C1 segment of cervical spinal cord (tissue), 14 donors: ENCODE measurements around the gene NCKAP5L.
A peak's percentile ranks its signal among the peaks of the same experiment; 100 is the strongest.
"Not testable (repeated sequence)": the region's sequence is repeated elsewhere in the genome, so short reads cannot be mapped to it uniquely, and the experiment has no call there.

ENCODE experiments used
- DNase-seq, 14 donors: peaks; one replicate each; lab custom pipeline; 2025; lab: John Stamatoyannopoulos, UW

Gene NCKAP5L

DNA sequence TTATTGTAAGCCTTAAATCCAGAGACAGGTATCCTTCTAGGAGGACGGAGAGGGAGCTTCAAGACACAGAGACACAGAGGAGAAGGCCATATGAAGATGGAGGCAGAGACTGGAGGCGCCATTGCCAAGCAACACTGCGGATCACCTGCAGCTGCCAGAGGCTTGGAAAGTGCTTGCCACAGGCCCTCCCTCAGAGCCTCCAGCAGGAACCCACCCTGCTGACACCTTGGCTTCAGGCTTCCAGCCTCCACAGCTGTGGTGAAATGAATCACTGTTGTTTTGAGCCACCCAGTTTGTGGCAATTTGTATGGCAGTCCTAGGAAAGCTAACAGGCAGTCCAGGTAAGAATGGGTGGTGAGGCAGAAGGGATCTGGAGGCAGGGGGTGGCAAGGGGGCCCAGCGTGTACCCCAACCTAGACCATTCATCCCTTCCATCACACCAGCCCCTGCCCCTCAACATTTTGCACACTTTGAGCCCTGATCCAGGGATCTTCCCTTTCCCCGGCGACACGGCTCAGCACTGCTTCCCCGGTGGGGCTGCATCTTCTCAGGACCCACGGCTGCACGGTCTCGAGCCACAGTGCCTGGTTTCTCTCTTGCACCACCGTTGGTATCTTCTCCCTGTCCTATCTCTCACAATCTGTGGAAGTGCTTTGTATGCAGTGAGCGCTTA is 37.0 kb upstream of the NCKAP5L start:
- no peak for DNase-seq

- no peak for DNase-seq
Measured at GRCh38 chr12:49864798-49865090, 36.5 kb upstream of the NCKAP5L start.

DNA sequence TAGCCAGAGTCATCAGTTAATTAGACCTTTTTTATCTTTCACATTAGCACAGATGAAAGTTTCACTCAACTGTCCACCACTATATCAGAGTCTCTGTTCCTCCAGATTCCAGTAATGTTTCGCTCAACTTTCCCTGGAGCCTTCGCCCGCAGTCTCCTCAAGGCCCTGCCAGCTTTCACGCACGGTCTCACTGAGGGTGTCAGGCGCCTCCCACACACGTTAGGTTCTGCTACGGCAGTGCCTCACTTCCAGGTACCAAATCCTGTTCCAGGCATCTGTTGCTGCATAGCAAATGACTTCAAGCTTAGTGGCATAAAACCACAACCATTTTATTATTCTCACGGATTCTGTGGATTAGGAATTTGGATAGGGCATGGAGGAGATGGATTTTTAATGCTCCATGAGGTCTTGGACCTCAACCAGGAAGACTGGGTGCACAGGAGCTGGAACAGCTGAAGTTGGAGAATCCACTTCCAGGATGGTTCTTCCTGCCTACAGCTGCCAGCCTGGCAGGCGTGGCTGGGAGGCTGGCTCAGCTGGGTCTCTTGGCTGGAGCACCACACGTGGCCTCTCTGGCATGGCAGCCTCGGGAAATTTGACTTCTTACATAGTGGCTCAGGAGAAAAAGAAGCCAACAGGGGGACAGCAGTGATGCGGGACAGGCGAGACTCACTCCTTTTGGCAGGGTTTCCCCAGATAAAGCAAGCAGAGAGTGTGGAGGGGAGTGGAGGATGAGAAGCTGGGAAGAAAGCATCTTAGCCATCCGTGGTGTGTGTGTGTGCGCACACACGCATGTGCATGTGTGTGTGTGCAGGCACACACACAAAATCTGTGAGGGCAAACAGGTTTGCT is 36.0 kb upstream of the NCKAP5L start:
- DNase-seq = no peak

DNA sequence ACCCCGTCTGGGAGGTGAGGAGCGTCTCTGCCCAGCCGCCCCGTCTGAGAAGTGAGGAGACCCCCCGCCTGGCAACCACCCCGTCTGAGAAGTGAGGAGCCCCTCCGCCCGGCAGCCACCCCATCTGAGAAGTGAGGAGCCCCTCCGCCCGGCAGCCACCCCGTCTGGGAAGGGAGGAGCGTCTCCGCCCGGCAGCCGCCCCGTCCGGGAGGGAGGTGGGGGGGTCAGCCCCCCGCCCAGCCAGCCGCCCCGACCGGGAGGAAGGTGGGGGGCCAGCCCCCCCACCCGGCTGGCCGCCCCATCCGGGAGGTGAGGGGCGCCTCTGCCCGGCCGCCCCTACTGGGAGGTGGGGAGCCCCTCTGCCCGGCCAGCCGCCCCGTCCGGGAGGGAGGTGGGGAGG is 32.7 kb upstream of the NCKAP5L start:
- not testable (repeated sequence) for DNase-seq

DNA sequence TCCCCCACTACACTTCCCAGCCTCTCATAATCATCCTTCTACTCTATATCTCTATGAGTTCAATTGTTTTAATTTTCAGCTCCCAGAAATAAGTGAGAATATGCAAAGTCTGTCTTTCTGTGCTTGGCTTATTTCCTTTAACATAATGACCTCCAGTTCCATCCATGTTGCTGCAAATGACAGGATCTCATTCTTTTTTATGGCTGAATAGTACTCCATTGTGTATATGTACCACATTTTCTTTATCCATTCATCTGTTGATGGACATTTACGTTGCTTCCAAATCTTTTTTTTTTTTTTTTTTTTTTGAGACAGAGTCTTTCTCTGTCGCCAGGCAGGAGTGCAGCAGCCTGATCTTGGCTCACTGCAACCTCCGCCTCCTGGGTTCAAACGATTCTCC is 27.7 kb upstream of the NCKAP5L start:
- DNase-seq = not testable (repeated sequence)

GRCh38 chr12:49854976-49855375 is 26.8 kb upstream of the NCKAP5L start:
- no peak for DNase-seq

- no peak for DNase-seq
Measured at GRCh38 chr12:49853671-49854070, 25.5 kb upstream of the NCKAP5L start.

DNA sequence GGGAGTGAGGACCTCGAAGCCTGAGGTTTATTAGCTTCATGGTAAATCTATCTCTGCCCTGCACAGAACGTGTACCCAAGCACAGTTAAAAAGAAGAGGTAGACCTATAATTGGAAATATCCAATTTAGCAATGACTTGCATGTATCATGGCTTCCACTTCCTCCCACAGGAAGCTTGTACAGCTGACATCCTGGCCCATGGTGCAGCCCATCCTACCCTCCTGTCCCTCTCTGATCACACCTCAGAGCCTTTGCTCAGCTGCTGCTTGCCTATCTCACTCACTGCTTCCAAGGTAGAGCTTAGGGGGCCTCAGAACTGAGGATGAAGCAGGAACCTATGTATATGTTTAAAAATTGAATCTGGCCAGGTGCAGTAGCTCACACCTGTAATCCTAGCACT is 18.9 kb upstream of the NCKAP5L start:
- DNase-seq = no peak

GRCh38 chr12:49846032-49846431 is 17.8 kb upstream of the NCKAP5L start:
- no peak for DNase-seq

DNA sequence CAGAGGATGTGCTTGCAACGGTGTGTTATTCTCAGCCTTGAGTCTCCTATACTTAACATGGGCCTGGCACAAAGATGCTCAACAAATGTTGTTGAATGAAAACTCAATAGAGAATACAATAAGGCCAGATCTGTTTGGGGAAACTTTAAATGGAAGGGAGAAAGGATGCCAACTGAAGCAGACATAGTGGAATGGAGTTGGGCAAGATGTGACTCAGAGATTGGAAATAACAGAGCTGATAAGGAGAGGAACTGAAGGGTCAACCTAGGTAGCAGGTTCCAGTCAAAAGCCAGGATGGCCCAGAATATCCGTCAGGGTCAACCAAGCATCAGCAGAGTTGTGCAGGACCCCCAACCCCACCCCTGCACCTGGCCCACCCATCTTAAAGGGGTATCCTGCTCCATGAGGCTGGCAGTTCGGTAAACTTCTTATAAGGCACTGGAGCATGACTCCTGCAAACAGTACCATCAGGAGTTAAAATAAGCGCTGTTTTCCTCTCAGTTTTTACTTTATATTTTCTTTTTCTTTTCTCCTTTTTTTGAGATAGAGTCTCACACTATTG is 15.7 kb upstream of the NCKAP5L start:
- no peak for DNase-seq

DNA sequence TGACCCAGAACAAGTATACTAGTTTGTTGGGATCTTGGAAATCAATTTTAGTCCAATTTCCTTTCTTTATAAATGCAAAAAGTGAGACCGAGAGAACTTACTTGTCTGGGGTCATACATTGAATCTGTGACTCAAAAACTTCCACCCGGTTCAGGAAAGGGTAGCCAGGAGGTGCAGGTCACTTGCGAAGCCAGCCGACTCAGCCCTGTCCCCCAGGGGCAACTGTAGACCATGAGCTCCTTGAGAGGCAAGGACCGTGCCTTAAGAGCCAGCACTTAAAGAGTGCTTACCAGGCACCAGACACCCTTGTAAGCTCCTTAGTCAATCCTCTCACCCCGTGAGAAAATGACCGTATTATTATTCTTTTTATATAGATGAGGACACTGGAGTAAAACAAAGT is 15.2 kb upstream of the NCKAP5L start:
- DNase-seq = no peak

DNA sequence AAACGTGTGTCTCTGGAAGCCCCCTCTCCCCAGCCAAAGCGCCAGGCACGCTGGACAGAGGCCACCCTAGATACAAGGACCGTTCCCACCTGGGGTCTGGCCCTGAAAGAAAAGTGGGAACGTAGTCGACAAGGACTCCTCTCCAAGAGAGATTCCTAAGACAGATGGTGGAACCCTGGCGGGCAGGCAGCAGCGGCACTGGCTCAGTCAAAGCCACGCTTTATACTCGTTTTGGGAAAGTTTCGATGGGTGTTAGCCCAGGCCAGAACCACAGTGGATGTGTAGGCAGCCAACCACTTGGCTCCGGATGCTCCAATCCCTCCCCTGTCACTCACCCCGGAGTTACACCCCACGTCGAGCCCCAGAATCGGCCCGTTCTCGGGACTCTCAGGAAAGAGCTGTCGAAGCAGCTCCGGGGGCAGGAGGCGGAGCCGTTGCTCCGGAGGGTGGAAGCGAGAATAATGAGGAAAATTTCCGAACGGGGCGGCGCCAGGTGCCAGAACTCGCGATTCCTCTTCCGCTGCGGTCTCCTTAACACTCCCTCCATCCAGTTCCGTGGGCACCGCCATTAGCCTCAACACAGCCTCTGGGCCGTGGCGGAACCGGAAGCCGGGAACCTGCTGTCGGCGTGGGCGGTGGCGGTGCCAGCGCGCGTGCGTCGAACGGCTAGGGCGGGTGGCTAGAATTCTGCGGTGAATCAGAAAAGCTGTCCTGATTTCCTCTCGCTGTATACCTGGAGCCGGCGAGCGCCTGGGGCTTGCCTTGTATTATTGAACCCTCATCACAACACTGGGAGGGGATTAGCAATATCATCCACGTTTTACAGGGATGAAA is 14.5 kb upstream of the NCKAP5L start, which contains the start of gene BCDIN3D:
Gene BCDIN3D (minus strand): TSS at position 588 of the 834 bp plus-strand sequence. CDS start 19 bp downstream, at position 569.
- peak; percentile 43 to 93 (median 86) for DNase-seq

DNA sequence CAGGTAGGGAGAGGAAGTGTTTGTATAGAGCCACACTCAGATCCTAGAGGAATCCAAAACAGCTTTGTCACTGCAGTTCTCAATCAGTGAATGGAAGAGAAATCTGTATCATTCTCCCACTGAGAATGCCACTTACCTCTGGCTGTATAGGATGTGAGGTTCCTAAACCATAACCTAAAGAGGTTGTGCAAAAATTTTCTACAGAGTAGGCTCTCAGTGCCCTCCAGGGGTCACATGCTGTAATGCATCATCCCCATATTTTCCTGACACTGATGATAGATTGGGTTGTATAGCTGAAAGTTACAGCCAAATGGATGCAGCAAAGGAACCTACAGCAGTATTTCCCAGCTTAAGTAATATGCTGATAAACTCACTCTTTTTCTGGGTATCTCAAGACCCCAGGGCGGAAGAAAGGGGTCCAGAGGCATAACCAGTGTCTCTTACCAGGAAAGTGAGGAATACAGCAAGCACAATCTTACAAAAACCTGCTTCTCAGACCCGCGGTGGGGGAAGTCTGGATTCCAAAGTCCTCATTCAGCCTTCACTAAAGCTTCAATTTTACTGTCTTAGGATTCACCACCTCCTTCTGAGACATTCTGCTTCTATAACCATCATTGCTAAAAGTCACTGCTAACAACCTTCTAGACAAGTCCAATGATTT is 10.9 kb upstream of the NCKAP5L start:
- DNase-seq = peak in 1 of 14 donors; percentile 9

DNA sequence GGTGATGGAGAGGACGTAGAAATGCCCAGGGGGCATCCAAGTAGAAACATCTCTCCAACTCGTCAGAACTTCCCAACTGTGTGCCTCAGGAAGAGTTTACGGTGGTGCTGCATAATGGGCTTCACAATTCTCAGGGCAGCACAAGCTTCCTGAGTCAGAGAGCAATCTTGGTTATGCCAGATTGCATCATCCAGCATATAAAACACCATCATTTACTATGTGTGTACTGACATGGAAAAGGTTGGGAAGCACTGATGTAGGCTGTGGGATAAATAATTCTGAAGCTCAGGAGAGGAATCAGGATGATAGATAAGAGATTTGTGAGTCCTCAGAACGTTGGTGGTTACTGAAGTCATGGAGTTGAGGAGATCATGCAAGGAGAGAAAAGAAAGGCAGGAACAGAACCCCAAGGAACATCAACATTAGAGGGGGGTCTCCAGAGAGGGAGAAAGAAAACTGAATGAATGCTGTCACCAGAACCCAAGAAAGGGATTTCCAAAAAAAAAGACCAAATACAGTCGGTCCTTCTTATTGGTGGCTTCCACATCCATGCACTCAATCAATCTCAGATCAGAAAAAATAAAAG is 4.7 kb upstream of the NCKAP5L start:
- DNase-seq = no peak

- no peak for DNase-seq
Measured at GRCh38 chr12:49831717-49832116, 3.5 kb upstream of the NCKAP5L start.

- DNase-seq = peak in 12 of 14 donors; percentile 41 to 82 (median 70)
Measured at GRCh38 chr12:49827401-49828099, 663 bp downstream of the NCKAP5L start.

DNA sequence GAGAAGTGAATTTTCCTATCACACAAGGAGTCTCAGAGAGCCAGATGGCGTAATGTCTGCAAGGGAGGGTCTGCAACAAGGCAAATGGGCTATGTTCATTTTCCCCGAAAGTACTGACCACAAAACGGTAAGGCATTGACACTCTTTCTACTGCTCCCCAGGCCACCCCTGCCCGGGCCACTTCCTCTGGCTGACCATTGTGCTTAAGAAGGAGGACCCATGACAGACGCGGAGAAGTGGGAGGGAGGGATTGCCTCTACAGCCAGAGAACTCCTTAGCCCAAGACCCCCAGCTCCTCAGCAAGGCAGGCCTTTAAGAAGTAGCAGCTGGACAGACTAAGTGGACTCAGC is 1.2 kb downstream of the NCKAP5L start:
- DNase-seq = no peak

- DNase-seq = no peak
Measured at GRCh38 chr12:49825971-49826421, 2.2 kb downstream of the NCKAP5L start.

DNA sequence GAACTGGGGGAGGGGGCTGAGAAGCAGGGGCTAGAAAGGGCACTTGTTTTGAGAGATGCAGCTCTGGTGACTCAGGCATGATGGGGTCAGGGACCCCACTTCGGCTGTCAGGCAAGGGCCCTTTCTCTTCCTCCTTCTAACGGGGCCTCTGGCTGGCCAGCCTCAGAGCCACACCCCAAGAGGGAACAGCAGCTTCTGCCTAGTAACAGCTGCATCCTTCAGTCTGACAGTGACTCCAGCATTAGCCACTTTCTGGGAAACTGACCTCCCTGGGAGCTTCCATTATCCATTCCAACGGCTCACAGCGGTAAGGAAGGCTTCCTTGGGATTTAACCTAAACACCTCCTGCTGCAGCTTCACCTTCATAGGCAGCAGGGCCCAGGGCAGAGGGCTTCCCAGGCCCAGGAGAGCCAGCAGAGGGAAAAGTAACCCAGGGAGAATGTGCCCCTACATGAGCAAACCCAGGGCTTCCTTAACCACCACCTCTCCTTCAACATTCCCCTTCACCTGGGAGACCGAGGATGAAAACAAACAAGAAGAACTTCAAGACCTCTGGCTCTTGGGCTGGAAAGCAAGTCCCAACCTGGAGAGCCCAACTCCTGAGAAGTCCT is 2.7 kb downstream of the NCKAP5L start:
- DNase-seq = peak in 4 of 14 donors; percentile 23 to 53 (median 32)

- peak in 3 of 14 donors; percentile 23 to 33 (median 32) for DNase-seq
Measured at GRCh38 chr12:49824895-49825294, 3.3 kb downstream of the NCKAP5L start.
